GM12878 (cell line): Measurements from ENCODE around the gene GIMAP8. TPM values are rescaled to one million over a fixed set of nuclear protein-coding genes. Genes with fewer than 3 reads are reported as not detected.

Experiments
- BACH1 ChIP-seq: fragments of 450-650 bp; IDR thresholded peaks from 2 replicates; pipeline ENCODE4 v1.6.1; 2017; ENCODE audit warnings: mild to moderate bottlenecking, borderline replicate concordance
- HDGF ChIP-seq: fragments of 450-650 bp; IDR thresholded peaks from 2 replicates; pipeline ENCODE4 v1.6.1; 2016; ENCODE audit warnings: antibody characterized with exemption
- IKZF1 ChIP-seq: fragments of 450-650 bp; conservative IDR thresholded peaks from 2 replicates; pipeline ENCODE4 v1.6.1; 2017; ENCODE audit warnings: antibody characterized with exemption, mild to moderate bottlenecking
- IKZF2 ChIP-seq, 2 experiments: fragments of 450-650 bp; IDR thresholded peaks; 2 replicates each; pipeline ENCODE4 v1.6.1; 2017; ENCODE audit warnings: mild to moderate bottlenecking in 2 of 2, moderate library complexity in 2 of 2
- IRF4 ChIP-seq: IDR thresholded peaks from 2 replicates; pipeline ENCODE4 v1.6.1; 2011; ENCODE audit warnings: low read depth, low read length
- LARP7 ChIP-seq: fragments of 450-650 bp; IDR thresholded peaks from 2 replicates; pipeline ENCODE4 v1.6.1; 2017; ENCODE audit warnings: mild to moderate bottlenecking
- MEF2B ChIP-seq: fragments of 450-650 bp; IDR thresholded peaks from 2 replicates; pipeline ENCODE4 v1.6.1; 2018; ENCODE audit warnings: mild to moderate bottlenecking, moderate library complexity; ENCODE audit not compliant: partially characterized antibody, poor library complexity, severe bottlenecking
- MTA3 ChIP-seq: IDR thresholded peaks from 2 replicates; pipeline ENCODE4 v1.6.1; 2012; ENCODE audit warnings: low read length, inconsistent platforms, borderline replicate concordance
- NR2F1 ChIP-seq: fragments of 450-650 bp; conservative IDR thresholded peaks from 2 replicates; pipeline ENCODE4 v1.6.1; 2017; ENCODE audit warnings: mild to moderate bottlenecking
- POLR2A ChIP-seq: IDR thresholded peaks from 2 replicates; pipeline ENCODE4 v1.6.1; 2011; ENCODE audit warnings: low read depth, mild to moderate bottlenecking, low read length
- RB1 ChIP-seq: fragments of 450-650 bp; formaldehyde crosslinking; IDR thresholded peaks from 2 replicates; pipeline ENCODE4 v1.6.1; 2017; ENCODE audit warnings: mild to moderate bottlenecking, borderline replicate concordance
- RELA ChIP-seq: fragments of 450-650 bp; IDR thresholded peaks from 2 replicates; pipeline ENCODE4 v1.8.0; 2014; ENCODE audit warnings: borderline replicate concordance; ENCODE audit not compliant: partially characterized antibody
- RUNX3 ChIP-seq: IDR thresholded peaks from 2 replicates; pipeline ENCODE4 v1.6.1; 2012; ENCODE audit warnings: low read length, inconsistent platforms
- SMAD1 ChIP-seq: fragments of 450-650 bp; IDR thresholded peaks from 2 replicates; pipeline ENCODE4 v1.6.1; 2018; ENCODE audit warnings: mild to moderate bottlenecking, low read depth; ENCODE audit not compliant: partially characterized antibody
- SMC3 ChIP-seq: IDR thresholded peaks from 2 replicates; pipeline ENCODE4 v1.6.1; 2011; ENCODE audit warnings: low read length, improper control_type of control experiment, borderline replicate concordance
- SP1 ChIP-seq: IDR thresholded peaks from one replicate; pipeline ENCODE4 v1.6.1; 2011; ENCODE audit warnings: low read depth, low read length
- polyA plus RNA-seq, 11 experiments: library from polyadenylated mRNA; depleted of rRNA in 4 of 11; unstranded in 6 of 11; stranded (reverse) in 5 of 11; fragments of >200 nt; fragmentation: Nextera tagmentation in 4 of 11; fragmentation: Illumina TruSeq in 1 of 11; extraction: Ambion mirVana in 4 of 11; extraction: Trizol in 1 of 11; gene quantifications; 1 replicate in 1 of 11; 2 replicates in 10 of 11; pipeline versions ENCODE4 v1.2.1 to v1.2.3, GENCODE V29; 2011 to 2016; ENCODE audit warnings: inconsistent platforms in 2 of 11, missing spikeins in 2 of 11, low read depth in 1 of 11
- total RNA-seq, 4 experiments: library from RNA; depleted of rRNA in 3 of 4; stranded (reverse); fragments of >200 nt in 3 of 4; fragmentation: Illumina TruSeq in 1 of 4; extraction: Trizol in 1 of 4; gene quantifications; 2 replicates each; pipeline versions ENCODE4 v1.2.1 to v1.2.3, GENCODE V29; 2013 to 2021
- TF ChIP-seq, protein P1 (sequence below): fragments of 450-650 bp; formaldehyde crosslinking; IDR thresholded peaks from 2 replicates; pipeline ENCODE4 v1.4.0; 2020; ENCODE audit warnings: mild to moderate bottlenecking, moderate library complexity
- TF ChIP-seq, protein P2 (sequence below): fragments of 450-650 bp; IDR thresholded peaks from 2 replicates; pipeline ENCODE4 v1.6.1; 2018; ENCODE audit warnings: mild to moderate bottlenecking, low read depth, moderate library complexity; ENCODE audit not compliant: partially characterized antibody
- TF ChIP-seq, protein P3 (sequence below): fragments of 450-650 bp; IDR thresholded peaks from 2 replicates; pipeline ENCODE4 v1.6.1; 2014; ENCODE audit warnings: mild to moderate bottlenecking
- TF ChIP-seq, protein P4 (sequence below): fragments of 450-650 bp; IDR thresholded peaks from 2 replicates; pipeline ENCODE4 v1.6.1; 2017; ENCODE audit warnings: borderline replicate concordance

Gene GIMAP8
- total and polyA plus RNA-seq, 10 of the 15 experiments (the other 5 are each of a cell fraction or from before 2014, with no cell fraction given), result 0.66 to 9.7 (median 4.7) TPM

DNA sequence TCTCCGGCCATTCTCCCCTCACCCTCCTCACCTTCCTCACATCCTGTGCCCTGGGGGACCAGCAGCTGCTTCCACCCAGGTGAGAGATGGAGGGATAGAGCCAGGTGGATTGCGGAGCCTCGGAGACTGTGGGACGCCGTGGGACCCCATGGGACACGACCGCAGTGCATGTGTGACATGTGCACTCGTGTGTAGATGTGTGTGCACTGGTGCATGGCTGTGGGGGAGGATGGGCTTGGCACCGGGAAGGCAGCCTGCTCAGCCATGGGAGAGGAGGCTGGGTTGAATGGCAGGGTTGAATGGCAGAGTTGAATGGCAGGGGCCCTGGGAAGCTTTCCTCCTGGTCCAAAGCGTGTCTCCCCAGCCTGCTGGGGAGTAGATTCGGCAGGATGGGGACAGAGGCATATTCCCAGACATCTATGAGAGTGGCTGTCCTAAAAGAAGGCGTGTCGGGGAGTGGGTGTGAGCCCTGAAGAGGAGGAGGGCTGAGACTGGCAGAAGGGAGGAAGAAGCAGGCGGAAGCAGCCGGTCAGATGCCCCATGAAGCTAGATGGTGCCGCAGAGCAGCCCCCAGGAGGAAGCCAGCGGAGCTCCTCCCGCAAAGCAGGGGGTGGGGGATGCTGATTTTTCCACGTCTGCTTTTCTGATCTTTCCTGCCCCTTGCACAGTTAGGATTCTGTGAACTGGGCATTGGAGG, 815 bp downstream of the GIMAP8 start (continued):
- TF ChIP-seq, protein P1, sequence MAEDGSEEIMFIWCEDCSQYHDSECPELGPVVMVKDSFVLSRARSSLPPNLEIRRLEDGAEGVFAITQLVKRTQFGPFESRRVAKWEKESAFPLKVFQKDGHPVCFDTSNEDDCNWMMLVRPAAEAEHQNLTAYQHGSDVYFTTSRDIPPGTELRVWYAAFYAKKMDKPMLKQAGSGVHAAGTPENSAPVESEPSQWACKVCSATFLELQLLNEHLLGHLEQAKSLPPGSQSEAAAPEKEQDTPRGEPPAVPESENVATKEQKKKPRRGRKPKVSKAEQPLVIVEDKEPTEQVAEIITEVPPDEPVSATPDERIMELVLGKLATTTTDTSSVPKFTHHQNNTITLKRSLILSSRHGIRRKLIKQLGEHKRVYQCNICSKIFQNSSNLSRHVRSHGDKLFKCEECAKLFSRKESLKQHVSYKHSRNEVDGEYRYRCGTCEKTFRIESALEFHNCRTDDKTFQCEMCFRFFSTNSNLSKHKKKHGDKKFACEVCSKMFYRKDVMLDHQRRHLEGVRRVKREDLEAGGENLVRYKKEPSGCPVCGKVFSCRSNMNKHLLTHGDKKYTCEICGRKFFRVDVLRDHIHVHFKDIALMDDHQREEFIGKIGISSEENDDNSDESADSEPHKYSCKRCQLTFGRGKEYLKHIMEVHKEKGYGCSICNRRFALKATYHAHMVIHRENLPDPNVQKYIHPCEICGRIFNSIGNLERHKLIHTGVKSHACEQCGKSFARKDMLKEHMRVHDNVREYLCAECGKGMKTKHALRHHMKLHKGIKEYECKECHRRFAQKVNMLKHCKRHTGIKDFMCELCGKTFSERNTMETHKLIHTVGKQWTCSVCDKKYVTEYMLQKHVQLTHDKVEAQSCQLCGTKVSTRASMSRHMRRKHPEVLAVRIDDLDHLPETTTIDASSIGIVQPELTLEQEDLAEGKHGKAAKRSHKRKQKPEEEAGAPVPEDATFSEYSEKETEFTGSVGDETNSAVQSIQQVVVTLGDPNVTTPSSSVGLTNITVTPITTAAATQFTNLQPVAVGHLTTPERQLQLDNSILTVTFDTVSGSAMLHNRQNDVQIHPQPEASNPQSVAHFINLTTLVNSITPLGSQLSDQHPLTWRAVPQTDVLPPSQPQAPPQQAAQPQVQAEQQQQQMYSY, result no peak
- TF ChIP-seq MEF2B (peak; percentile 98), NR2F1 (0 out of 2 replicates have a peak, but pooled peaks have one; percentile 20), IKZF1 (peak; percentile 86), SMC3 (0 out of 2 replicates have a peak, but pooled peaks have one; percentile 8), IKZF2 (IDR thresholded peaks at IDR 0.05) (peak; percentile 85 to 87), BACH1 (peak; percentile 27; the same call in 1 of the 2 replicates), RELA (no peak), SMAD1 (no peak), SP1 (no peak), HDGF (peak; percentile 64; the same call in 1 of the 2 replicates), RUNX3 (peak; percentile 77), MTA3 (peak; percentile 60; the same call in 1 of the 2 replicates), IRF4 (0 out of 2 replicates have a peak, but pooled peaks have one; percentile 22), POLR2A (peak; percentile 78), LARP7 (peak; percentile 49; the same call in 1 of the 2 replicates), RB1 (no peak)
- TF ChIP-seq, protein P2, sequence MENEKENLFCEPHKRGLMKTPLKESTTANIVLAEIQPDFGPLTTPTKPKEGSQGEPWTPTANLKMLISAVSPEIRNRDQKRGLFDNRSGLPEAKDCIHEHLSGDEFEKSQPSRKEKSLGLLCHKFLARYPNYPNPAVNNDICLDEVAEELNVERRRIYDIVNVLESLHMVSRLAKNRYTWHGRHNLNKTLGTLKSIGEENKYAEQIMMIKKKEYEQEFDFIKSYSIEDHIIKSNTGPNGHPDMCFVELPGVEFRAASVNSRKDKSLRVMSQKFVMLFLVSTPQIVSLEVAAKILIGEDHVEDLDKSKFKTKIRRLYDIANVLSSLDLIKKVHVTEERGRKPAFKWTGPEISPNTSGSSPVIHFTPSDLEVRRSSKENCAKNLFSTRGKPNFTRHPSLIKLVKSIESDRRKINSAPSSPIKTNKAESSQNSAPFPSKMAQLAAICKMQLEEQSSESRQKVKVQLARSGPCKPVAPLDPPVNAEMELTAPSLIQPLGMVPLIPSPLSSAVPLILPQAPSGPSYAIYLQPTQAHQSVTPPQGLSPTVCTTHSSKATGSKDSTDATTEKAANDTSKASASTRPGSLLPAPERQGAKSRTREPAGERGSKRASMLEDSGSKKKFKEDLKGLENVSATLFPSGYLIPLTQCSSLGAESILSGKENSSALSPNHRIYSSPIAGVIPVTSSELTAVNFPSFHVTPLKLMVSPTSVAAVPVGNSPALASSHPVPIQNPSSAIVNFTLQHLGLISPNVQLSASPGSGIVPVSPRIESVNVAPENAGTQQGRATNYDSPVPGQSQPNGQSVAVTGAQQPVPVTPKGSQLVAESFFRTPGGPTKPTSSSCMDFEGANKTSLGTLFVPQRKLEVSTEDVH, result no peak
- TF ChIP-seq, protein P3, sequence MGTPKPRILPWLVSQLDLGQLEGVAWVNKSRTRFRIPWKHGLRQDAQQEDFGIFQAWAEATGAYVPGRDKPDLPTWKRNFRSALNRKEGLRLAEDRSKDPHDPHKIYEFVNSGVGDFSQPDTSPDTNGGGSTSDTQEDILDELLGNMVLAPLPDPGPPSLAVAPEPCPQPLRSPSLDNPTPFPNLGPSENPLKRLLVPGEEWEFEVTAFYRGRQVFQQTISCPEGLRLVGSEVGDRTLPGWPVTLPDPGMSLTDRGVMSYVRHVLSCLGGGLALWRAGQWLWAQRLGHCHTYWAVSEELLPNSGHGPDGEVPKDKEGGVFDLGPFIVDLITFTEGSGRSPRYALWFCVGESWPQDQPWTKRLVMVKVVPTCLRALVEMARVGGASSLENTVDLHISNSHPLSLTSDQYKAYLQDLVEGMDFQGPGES, result no peak
- TF ChIP-seq, protein P4, sequence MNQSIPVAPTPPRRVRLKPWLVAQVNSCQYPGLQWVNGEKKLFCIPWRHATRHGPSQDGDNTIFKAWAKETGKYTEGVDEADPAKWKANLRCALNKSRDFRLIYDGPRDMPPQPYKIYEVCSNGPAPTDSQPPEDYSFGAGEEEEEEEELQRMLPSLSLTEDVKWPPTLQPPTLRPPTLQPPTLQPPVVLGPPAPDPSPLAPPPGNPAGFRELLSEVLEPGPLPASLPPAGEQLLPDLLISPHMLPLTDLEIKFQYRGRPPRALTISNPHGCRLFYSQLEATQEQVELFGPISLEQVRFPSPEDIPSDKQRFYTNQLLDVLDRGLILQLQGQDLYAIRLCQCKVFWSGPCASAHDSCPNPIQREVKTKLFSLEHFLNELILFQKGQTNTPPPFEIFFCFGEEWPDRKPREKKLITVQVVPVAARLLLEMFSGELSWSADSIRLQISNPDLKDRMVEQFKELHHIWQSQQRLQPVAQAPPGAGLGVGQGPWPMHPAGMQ, result no peak
